GM18519 (cell line): Measurements from ENCODE around the gene KLHL29.

Source experiments
- ATAC-seq: cut with Tn5 transposase; IDR thresholded peaks from one replicate; pipeline ENCODE4 v1.9.1; 2021; ENCODE audit warnings: mild to moderate bottlenecking, moderate library complexity; ENCODE audit not compliant: unreplicated experiment, low FRiP score

Gene KLHL29

GRCh38 chr2:23599667-23600066, 214.7 kb downstream of the KLHL29 start:
- no peak for ATAC-seq

DNA sequence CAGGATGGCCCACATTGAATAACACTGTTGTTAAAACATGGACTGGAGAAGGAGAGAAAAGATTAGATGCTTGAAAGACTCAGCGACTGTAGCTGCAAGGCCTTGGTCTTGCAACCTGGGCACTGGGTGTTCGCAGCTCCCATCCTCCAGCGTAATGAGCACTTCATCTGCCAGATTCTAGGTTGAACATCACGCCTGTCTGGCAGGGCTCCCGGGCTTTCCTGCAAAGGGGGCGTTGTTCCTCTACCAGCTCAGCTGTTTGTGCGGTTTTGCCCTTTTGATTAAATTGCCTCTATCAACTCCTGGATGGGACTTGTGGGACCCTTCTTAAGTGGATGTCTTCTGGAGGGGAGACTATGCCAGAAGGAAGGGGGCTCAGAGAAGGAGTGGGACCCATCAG, 215.4 kb downstream of the KLHL29 start:
- ATAC-seq = no peak

- no peak for ATAC-seq
Observed at GRCh38 chr2:23601301-23601965, 216.5 kb downstream of the KLHL29 start.

- no peak for ATAC-seq
Observed at GRCh38 chr2:23602116-23602515, 217.1 kb downstream of the KLHL29 start.

- ATAC-seq = no peak
Observed at GRCh38 chr2:23603156-23603555, 218.2 kb downstream of the KLHL29 start.

DNA sequence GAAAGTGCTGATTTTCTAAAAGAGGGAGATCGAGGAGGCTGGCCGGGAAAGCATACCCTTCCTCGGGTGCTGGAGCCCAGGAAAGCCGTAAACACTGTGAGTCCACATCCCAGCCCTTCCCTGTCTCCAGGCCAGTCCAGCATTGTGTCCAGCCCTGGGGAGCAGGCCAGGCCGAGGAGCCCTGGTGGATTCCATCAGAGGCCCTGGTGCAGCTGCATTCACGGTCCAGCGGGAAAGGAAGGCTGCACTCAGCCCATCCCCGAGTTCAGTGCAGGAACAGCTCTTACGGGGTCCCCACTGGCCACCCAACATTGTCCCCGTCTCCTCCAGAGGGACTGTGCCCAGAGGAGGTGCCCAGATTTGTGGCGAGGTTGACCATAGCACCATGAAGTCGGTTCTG, 218.6 kb downstream of the KLHL29 start:
- ATAC-seq = no peak

DNA sequence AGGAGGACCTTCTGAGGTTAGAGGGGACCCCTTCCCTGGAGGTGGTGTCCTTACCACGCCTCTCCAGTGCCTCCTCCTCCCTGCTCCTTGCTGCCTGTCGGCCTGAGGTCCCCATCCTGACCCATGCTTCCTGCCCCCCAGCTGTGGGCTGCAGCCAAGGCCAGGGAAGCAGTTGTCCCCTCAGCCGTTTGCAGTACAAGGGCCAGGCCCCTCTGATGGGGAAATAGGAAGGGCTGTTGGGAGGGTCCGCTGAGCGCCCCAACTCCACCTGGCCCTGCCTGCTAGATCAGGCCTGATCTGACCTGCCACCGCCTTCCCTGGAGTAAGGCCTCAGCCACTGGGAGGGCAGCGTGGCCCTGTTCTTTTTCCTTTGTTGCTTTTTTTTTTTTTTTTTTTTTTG, 219.8 kb downstream of the KLHL29 start:
- ATAC-seq = no peak

GRCh38 chr2:23605236-23605635, 220.3 kb downstream of the KLHL29 start:
- no peak for ATAC-seq

DNA sequence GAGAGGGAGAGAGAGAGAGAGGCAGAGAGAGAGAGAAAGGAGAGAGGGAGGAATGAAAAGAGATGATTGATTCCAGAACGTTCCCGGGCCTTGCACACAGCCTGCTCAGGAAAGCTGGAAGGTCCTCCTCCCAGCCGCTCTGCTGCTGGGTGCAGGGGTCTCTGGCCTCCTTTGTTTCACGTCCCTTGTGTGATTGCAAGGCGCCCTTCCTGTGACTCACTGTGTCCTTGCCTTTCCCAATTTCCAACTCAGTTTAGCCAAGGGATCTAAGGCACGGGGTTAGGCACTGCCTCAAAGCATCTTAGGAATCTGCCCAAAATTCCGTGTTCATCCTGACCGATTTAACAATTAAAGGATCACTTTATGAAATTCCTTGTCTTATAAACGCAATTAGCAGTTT, 221.2 kb downstream of the KLHL29 start:
- no peak for ATAC-seq

DNA sequence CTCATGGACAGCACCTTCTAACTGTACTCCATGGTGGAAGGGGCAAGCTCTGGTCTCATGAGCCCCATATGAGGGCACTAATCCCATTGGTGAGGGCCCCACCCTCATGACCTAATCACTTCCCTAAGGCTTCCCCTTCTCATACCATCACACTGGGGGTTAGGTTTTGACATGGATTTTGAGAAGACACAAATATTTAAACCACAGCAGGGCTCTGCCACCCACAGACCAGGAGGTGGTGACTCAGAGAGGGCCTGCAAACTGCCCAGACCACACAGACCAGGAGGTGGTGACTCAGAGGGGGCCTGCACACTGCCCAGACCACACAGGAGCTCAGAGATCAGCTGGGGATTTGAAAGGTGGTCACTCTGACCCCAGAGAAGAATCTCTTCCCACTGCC, 222.0 kb downstream of the KLHL29 start:
- no peak for ATAC-seq

DNA sequence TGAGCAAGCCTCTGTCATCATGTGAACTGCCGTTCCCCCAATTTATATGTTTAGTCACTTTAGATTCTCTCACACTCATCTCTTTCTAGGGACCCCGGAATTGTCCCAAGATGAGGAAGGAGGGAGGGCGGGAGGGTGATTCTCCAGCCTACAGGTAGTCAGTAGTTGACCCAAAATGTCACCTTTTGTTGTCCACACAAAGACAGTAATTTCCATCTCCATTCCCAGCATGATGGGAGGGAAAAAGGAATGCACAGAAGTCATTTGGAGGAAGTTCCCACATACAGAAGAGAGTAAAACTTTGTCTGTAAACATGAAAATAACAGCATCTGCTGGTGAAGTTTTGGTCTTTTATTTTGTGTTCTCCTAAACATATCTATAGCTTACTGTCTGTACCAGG, 222.9 kb downstream of the KLHL29 start:
- ATAC-seq = no peak

DNA sequence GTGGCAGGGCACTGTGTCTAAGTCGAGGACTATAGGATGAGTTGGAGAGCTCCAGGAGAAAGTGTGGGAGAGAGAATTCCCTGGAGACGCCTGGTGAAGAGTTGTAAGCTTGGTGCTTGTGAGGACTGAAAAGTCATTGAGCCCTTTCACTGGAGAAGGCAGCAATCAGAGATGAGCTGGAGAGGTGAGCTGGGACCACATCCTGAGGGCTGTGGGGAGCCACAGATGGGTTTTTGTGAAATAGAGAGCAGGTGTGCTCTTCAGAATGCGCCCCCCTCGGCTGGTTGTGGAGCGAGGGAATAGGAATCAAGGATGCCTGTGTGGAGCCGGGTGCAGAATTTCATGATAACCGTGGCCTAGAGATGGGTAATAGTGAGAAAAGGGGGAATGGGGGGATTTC, 224.3 kb downstream of the KLHL29 start:
- no peak for ATAC-seq

DNA sequence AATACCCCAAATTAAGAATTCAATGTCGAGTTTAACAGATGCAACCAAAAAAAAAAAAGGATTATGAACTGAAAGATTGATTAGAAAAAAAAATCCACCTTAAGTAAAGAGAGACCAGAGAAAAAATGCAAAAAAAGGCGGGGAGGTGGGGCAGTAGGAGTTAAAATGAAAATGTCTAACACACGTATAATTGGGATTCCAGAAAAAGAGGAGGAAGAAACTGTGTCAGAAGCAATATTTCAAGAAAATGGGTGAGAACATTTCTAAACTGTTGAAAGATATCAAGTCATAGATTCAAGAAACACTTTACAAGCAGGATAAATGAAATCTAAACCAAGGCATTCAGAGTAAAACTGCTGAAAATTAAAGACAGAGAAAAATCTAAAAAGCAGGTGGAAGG, 226.9 kb downstream of the KLHL29 start:
- no peak for ATAC-seq

- no peak for ATAC-seq
Observed at GRCh38 chr2:23614701-23615100, 229.7 kb downstream of the KLHL29 start.

GRCh38 chr2:23615216-23616020, 230.4 kb downstream of the KLHL29 start:
- no peak for ATAC-seq

GRCh38 chr2:23616630-23617029, 231.7 kb downstream of the KLHL29 start:
- ATAC-seq = no peak

GRCh38 chr2:23617167-23617810, 232.3 kb downstream of the KLHL29 start:
- ATAC-seq = no peak

DNA sequence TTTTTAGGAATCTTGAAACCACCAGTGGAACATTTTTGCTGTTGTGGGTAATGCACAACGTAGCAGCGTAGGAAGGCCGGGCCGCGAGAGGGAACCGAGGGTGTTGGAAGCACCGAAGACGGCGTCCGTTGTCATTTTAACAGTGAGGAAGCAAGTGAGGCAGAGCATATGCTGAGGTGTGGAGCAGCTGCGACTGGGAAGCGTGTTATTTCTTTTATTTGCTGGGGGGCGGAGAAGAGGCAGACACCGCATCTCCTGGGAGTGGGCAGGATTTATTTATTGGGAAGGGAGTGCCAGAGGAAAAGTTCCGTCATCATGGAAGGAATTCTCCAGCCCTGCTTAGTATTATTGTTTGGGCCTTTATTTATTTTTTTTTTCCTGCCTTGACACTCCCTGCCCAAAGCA, 232.8 kb downstream of the KLHL29 start:
- ATAC-seq = no peak

- no peak for ATAC-seq
Observed at GRCh38 chr2:23618265-23618664, 233.3 kb downstream of the KLHL29 start.

- ATAC-seq = no peak
Observed at GRCh38 chr2:23618794-23619530, 234.0 kb downstream of the KLHL29 start.

DNA sequence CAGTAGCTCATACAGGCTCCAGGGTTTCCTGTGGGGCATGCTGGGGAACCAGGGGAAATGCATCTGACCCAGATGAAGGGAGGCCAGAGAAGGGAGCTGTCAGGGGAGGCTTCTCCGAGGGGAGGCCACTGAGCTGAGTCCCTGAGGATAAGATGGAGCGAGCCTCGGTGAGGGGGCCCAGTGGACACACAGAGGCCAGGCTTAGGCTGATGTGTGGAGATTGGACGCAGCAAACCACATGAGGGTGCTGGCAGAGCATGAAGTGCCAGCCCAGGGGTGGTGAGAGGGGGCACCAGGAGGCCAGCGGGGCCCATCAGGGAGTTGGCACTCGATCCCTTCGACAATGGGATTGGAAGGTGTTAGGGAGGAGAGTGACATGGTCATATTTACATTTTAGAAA, 235.0 kb downstream of the KLHL29 start:
- ATAC-seq = no peak
